Fibroblast of pulmonary artery (primary cell): ENCODE results near the gene WDR45.

Experiments used
- DNase-seq: peaks from one replicate; pipeline ENCODE4 v3.0.0-alpha.2; 2010; ENCODE audit warnings: low read depth
- H3K4me3 ChIP-seq: replicated peaks from 2 replicates; pipeline ENCODE4 v1.5.1; 2011; ENCODE audit warnings: low read depth, mild to moderate bottlenecking, control low read depth, low read length, moderate library complexity
- CTCF ChIP-seq: IDR thresholded peaks from 2 replicates; pipeline ENCODE4 v1.5.1; 2011; ENCODE audit warnings: mild to moderate bottlenecking, control low read depth, low read length, inconsistent platforms; ENCODE audit errors: missing control alignments

The WDR45 gene

DNA sequence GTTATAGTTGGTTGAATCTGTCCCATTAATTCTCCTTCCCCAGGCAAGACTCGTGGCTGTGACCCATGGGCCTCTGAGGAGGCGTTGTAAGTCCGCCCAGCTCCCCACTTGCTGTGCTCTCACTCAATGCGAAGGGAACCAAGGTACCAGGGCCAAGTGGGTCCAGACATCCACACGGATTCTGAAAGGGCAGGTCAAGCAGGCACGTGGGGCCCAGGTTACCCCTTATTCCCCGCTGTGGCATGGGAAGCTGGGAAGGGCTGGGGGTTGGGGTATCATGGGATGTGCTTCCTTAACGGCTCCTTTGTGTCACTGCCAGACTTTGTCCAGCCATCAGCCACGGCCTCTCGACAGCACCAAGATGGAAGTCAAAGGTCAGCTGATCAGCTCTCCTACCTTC, 17.8 kb downstream of the WDR45 start:
- H3K4me3 ChIP-seq, result no peak overlapping the region
- TF ChIP-seq CTCF, result no peak
- DNase-seq, result no peak

DNA sequence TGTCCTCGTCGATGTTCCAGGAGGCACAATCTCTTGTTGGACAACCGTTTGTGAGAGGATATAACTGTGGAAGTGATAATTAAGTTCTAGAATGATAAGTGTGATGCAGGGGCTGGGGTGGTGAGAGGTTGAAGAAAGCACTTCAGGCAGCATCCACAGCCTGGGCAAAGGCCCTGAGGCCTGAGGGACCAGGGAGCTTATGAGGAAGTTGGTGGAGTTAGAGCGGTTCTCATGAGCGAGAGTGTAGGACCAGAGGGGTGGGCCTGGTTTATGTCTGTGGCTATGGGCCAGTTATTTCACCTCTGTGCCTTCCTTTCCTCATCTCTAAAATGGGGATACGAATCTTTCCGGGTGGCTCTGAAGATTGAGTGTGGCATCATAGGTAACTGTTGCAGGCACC, 18.2 kb downstream of the WDR45 start:
- TF ChIP-seq CTCF, result no peak
- no peak for DNase-seq

GRCh38 chrX:49060914-49061313, 18.8 kb downstream of the WDR45 start:
- no peak overlapping the region for H3K4me3 ChIP-seq
- no peak for TF ChIP-seq CTCF
- DNase-seq, result no peak

More for the DNA sequence above, 18.2 kb downstream of the WDR45 start:
- no peak overlapping the region for H3K4me3 ChIP-seq

- no peak for TF ChIP-seq CTCF
- no peak for DNase-seq
- no peak overlapping the region for H3K4me3 ChIP-seq
Measured at GRCh38 chrX:49059681-49060085, 20.0 kb downstream of the WDR45 start.

GRCh38 chrX:49059201-49059600, 20.5 kb downstream of the WDR45 start:
- TF ChIP-seq CTCF, result no peak
- DNase-seq, result no peak
- no peak overlapping the region for H3K4me3 ChIP-seq

- no peak for DNase-seq
- H3K4me3 ChIP-seq, result no peak within 1 kb of the TSS
- no peak for TF ChIP-seq CTCF
Measured at GRCh38 chrX:49058794-49059193, 20.9 kb downstream of the WDR45 start, which contains the start of gene CCDC120. CCDC120 (plus strand) TSS chrX:49058999; CDS start chrX:49062042, 3,043 bp downstream.

DNA sequence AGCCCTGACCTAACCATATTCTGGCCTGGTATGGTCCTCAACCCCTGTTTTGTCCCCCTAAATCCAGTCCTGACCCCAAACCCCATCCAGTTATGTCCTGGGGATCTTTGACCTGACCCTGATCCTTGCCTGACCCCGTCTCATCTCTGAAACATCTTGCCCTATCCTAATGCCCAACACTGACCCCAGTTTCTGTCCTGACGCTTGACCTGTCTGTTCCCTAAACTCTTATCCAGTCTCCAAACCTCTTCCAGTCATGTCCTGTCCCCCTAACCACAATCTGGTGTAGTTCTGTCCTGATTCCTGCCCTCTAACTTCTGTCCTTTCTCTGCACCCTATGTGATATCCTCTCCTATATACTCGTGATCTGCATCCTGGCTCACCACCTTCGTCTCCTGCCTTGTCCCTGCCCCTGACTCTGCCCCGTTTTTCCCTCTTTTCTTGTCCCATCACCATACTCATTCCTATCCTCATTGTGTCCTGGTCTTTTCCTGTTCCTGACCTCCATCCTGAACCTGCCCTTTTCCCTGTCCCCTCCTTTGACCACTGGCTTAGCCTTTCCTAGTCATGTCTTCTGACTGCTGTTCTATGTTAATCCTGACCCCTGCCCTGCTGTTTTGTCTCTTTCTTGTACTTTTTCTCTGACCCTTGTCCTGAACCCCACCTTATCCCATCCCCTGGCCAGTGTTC, 25.5 kb downstream of the WDR45 start:
- no peak for DNase-seq
- TF ChIP-seq CTCF, result no peak
- peak overlapping the region; percentile 53 for H3K4me3 ChIP-seq
